Fibroblast of the aortic adventitia (primary cell): ENCODE data around the gene PTPRH. TPM values are rescaled to one million over a fixed set of nuclear protein-coding genes. Genes with fewer than 3 reads are reported as not detected.
"Not testable (repeated sequence)": the region's sequence is repeated elsewhere in the genome, so short reads cannot be mapped to it uniquely, and the experiment has no call there.

Source experiments
- DNase-seq: peaks from one replicate; pipeline ENCODE4 v3.0.0-alpha.2; 2010; ENCODE audit warnings: low read depth
- H3K4me3 ChIP-seq: 2 replicates; pipeline ENCODE4 v1.5.1; 2011; ENCODE audit warnings: low read depth, mild to moderate bottlenecking, control low read depth, low read length, moderate library complexity
- total RNA-seq: library from RNA; depleted of rRNA; stranded (reverse); fragments of >200 nt; gene quantifications from 2 replicates; pipeline ENCODE4 v1.2.3, GENCODE V29; 2012; ENCODE audit warnings: low replicate concordance
- TF ChIP-seq, protein P1 (sequence below): IDR thresholded peaks from 2 replicates; pipeline ENCODE4 v1.5.1; 2011; ENCODE audit warnings: mild to moderate bottlenecking, low read length, control low read depth, inconsistent platforms; ENCODE audit not compliant: insufficient read depth

Gene PTPRH
- total RNA-seq, 1 donor: 7.8 TPM

GRCh38 chr19:55225415-55225958, 16.2 kb upstream of the PTPRH start:
- TF ChIP-seq, protein P1, sequence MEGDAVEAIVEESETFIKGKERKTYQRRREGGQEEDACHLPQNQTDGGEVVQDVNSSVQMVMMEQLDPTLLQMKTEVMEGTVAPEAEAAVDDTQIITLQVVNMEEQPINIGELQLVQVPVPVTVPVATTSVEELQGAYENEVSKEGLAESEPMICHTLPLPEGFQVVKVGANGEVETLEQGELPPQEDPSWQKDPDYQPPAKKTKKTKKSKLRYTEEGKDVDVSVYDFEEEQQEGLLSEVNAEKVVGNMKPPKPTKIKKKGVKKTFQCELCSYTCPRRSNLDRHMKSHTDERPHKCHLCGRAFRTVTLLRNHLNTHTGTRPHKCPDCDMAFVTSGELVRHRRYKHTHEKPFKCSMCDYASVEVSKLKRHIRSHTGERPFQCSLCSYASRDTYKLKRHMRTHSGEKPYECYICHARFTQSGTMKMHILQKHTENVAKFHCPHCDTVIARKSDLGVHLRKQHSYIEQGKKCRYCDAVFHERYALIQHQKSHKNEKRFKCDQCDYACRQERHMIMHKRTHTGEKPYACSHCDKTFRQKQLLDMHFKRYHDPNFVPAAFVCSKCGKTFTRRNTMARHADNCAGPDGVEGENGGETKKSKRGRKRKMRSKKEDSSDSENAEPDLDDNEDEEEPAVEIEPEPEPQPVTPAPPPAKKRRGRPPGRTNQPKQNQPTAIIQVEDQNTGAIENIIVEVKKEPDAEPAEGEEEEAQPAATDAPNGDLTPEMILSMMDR: no peak
- no peak for DNase-seq
- no peak overlapping the region for H3K4me3 ChIP-seq

GRCh38 chr19:55224679-55225414, 15.5 kb upstream of the PTPRH start:
- DNase-seq, H3K4me3 ChIP-seq: not testable (repeated sequence)

DNA sequence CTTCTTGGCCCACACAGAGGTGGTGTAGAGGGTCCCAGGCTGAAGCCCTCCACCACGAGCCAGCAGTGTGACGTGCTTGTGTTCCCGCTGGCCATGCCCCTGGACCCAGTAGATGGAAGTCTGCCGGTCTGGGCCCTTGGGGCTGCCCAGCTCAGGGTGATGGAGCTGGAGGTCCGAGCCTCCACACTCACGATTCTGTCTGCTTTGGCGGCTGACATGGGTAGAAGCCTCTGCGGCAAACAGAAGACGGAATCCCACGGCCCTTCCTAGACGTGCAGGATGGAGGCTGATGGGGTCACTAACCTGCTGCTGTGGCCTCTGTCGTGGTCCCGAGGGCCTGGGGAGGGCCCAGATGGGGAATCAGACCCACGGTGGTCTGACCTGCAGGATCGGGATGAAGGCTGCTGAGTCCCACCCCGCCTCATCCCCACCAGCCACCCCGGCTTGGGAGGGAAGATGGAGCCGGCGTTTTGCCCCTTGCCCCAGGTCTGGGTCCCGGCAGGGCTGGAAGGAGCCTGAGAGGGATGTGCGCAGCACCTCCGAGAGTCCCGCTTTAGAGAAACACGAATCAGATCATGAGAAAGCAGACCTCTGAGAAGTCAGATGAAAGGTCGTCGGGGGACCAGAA, 14.9 kb upstream of the PTPRH start:
- DNase-seq: no peak
- H3K4me3 ChIP-seq: no peak overlapping the region
- TF ChIP-seq, protein P1: no peak

DNA sequence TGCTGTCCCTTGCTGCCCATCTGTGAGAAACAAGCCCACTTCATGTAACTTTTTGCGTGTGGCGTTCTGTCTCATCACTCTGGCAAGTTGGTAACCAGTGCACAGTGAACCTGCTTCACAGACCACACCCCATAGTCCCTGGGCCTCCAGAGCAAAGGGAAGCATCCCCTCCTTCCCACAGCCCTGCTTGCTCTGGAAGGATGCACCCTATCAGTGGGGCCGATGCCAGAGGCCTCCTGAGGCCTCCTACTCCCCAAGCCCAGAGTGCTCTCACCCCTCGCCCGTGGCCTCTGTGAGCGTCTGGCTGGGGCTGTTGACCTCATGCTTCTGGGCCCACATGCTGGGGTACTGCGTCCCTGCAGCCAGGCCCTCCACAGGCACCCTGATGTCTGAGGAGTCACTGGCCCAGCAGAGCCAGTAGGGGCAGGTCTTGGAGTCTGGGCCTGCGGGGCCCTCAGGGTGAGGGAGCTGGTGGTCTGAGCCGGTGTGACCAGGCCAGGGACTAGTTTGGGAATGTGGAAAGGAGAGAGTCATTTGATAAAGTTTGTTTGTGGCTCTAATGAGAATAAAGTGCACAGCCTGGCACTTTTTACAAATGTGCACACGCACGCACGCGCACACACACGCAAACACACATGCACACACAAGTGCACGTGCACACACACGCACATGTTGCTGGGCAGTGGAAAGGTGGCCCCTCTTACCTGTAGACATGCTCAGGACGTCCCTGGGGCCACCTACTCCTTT, 14.2 kb upstream of the PTPRH start:
- H3K4me3 ChIP-seq: no peak overlapping the region
- DNase-seq: no peak
- TF ChIP-seq, protein P1: no peak

- H3K4me3 ChIP-seq: no peak overlapping the region
- DNase-seq: no peak
These were observed 11.2 kb upstream of the PTPRH start for GRCh38 chr19:55220525-55220924.

DNA sequence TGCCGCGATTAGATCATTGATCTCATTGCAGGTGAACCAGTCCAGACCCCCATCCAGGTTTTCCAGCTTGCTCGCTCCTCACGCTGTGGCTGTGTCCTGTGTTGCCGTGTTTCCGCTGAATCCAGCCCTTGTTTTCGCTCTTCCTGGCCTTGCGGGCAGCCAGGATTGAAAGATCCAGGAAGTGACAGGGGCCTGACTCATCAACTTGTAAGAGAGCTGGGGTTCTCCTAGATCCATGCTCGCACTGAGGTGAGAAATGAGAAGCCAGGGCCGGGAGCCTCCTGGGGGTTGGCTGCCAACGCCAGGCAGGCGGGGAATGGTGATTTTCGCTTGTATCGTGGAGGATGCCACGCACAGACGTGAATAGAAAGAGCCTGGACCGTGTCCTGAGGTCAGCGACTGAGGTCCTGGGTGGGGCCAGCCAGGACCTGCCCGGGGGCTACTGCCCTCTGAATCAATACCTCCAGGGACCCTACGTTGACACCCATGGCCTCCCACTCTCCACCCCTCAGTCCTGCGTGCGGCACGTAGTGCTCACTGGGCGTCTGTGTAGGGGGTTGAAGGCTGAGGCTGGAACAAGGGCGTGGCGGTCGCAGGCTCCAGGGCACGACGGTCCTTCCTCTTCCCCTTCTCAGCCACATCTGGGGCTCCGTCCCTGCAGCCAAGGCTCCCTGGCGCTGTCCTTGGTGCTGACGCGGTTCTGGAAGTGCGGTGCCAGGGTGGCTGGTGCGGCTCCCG, 7.3 kb upstream of the PTPRH start:
- H3K4me3 ChIP-seq: peak overlapping the region; percentile 65
- TF ChIP-seq, protein P1: peak; percentile 12
- peak; percentile 100 for DNase-seq

More at GRCh38 chr19:55220525-55220924, 11.2 kb upstream of the PTPRH start:
- TF ChIP-seq, protein P1: no peak
